Stimulated activated CD4-positive, alpha-beta T cell treated with anti-CD3 and anti-CD28 coated beads, Interleukin-1b, Interleukin-23, amount 100 ng/mL, for 4 hours (primary cell): ENCODE measurements around the gene KLHL3.

ENCODE experiments used
- DNase-seq, 2 donors: peaks; one replicate each; pipeline ENCODE4 v3.0.0-alpha.2; 2020; ENCODE audit warnings: low read depth in 2 of 2

The KLHL3 gene

DNA sequence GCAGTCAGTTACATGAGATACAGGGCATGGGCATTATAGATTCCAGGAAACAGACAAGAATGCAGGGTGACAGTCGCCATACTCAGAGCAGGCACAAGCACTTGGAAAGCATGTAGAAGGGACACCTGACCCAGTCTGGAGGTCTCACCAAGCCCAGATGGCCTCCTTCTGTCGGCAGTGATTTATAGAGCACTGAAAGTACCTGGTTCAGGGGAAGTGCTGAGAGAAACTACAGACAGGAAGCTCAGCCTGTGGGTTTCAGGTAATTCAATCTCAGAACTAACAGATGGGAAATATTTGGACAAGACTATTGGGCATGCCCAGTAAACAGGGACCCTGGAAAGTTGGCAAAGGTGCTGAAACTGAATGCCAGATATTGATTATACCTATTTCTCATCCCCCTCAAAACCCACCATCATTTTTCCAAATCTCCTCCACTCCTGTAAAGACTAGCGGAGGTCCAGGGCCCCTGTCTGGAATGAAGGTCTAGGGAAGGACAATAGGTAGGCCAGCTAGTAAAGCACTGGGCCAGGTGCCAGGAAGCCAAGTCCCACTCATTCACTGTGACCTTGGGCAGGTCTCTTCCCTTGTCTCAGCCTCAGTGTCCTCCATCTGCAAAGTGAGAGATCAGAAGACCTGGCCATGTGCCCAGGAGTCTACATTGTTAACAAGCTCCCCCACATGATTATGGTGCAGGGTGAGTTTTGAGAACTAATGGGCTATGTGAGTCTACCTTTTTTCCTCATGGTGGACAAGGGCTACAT is 26.9 kb downstream of the KLHL3 start:
- no peak for DNase-seq

DNA sequence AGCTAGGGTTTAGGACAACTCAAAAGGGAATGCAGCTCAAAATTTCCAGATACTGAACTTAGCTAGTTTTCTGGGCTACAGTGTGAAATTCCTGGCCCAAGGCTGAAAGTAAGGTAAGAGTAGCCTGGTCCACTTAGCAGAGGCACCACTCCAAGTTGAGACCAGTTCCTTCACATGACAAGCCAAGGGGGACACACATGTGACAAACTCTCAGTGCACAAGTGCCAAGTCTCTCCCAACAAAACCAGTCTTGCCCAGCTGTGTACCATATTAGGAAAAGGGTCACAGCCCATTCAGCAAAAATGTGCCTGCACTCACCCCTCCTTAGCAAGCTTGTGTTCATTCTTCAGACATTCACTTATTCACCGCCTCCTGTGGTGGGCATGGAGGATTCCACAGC is 27.8 kb downstream of the KLHL3 start:
- no peak for DNase-seq

DNA sequence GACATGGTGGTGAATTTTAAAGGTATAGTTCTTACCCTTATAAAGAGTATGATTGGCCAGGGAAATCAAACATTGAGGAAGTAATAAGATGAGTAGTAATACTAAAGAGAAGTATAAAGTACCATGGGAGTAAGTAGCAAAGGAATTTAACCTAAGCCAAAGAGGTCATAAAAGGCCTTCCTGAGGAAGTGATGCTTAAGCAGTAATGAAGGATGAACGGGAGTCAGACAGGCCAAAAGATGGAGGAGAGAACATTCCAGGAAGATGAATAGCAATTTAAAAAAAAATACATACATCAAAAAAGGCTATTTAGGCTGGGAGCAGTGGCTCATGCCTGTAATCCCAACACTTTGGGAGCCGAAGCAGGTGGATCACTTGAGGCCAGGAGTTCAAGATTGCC is 29.0 kb downstream of the KLHL3 start:
- DNase-seq: no peak

DNA sequence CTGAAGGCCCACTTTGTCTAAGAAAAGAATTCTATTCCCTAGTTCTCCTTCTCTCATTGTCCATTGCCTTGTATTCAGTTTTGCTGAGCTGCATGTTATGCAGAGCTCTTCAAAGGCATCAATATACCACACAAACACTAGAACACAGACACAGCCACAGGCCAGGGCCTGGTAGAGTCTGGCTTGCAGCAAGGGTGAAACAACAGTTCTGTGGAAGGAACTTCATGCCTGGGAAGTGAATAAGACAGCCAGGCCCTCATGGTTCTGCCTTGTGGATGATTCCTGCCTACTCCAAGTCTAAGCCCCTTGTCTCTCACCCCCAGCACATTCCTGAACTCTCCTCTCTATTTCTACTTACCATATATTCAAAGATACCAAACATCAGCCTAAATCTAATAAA is 30.8 kb downstream of the KLHL3 start:
- DNase-seq: no peak

DNA sequence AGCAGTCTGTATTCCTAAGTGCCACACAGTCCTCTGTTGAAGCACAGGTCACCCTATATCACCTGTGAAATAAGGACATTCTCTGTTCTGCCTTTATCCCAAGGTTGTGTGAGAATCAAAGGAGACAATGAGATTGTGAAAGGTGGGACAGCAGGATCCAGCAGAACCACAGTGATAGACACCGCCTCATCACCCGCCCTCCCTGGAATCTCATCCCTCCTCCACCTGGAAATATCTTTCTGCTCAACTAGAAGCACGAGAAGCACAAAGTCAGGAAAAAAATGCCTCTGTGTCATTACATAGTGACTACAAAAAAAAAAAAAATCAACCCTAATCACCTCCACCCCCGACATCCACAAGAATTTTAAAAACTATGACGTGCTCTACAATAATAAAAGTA is 32.3 kb downstream of the KLHL3 start:
- DNase-seq: no peak

DNA sequence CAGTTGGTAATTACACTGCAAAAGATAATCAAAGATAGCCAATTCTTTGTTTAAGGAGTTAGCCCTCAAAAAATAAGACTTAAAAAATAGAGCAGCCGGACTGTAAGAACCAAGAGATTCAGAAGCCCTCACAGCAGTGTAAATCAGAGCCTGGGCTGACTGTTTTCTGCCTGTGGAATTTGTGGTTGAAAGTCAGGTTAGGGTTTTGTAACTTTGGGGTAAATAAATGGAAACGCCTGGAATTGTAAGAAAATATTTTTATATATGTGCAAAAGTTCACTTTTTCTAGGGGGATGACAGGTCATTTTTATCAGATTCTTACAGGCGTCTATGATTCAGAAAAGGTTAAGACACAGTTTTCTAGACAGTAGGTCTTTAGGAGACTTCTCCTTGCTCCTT is 35.6 kb downstream of the KLHL3 start:
- no peak for DNase-seq

DNA sequence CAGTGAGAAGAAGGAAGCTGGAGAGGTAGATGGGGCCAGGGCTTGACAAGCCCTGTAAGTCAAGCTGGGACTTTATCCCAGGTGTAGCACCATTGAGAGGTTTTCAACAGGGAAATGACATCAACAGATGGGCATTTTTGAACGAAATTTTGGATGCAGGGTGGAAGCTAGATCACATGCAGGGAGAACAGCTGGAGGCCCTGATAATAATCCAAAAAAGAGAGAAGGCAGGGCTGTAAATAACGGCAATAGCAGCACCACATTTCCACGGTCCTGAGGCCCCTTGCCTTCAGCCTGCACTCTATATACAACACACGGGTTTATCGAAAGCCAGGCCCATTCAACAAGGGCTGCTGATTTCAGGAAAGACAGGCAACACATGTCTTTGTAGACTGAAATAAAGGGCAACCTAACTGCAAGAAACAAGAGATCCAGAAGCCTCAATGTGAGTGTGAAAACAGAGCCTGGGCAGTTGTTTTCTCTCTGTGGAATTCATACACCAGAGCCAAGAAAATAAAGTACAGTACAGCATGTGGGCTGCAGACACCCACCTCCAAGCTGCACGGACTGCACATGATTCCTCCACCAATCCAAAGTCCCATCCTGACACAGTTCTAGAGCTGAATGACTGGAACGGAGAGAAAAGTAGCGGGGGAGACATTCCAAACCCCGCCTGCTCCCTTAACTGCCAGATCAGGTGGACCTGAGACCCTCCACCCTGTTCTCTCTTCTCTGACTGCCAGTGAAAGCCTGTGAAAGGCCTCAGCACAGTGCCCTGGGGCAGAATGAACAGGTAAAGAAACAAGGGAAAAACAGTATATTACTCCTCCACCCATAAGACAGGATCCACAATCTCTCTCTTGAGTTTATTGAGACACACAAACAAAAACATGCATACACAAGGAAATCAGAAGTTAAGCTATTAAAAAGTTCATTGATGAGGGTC is 36.3 kb downstream of the KLHL3 start:
- DNase-seq: no peak

DNA sequence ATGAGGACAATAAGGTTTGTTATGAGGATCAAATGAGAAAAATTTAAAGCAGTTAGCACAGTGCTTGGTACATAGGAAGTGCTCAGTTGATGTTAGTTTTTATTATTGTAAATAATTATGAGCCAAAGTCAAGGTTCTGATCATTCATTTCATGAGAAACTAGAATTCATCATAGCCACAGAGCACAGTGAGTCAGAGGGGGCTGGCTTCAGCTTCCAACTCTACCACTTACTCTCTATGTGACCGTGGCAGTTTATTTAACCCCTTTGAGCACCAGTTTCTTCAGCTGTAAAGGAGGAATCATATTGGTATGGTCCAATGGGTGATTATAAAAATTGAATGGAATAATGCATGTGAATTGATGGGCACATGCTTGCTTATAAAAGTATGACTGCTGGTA is 39.4 kb downstream of the KLHL3 start:
- DNase-seq: peak in 1 of 2 donors; percentile 22

DNA sequence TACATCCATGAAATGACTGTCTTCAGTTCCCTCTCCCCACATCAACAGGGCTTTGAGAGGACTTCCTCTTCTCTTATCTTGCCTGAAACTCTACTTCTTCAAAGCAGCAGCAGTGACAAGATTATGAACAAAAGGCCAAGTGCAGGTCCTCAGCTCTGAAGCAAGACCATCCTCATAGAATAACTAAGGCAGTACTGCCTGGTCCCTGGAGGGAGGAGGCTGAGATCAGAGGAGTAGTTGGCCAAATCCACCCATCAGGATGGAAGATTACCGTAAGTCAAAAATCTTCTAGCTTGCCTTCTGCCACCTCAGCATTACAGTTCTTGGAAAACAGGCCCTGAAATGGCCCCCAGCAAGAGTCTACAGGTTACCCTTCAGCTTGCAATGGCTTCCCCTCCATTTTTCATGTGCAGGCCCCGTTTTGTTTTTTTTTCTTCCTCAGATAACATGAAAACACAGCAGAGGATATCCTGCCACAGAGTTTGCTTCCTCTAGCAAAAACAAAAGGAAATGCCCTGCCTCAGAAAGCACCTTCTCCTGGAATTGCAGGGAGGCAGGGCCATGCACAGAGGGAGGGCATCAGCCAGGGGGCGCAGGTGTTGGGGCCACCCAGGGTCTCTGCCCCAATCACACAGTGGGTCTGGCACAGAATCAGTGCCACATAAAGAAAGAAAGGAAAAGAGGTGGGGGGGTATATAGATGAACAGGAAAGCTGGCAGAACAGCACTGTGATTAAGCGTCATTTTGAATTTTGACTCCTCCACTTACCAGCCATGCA is 40.0 kb downstream of the KLHL3 start:
- DNase-seq: no peak

DNA sequence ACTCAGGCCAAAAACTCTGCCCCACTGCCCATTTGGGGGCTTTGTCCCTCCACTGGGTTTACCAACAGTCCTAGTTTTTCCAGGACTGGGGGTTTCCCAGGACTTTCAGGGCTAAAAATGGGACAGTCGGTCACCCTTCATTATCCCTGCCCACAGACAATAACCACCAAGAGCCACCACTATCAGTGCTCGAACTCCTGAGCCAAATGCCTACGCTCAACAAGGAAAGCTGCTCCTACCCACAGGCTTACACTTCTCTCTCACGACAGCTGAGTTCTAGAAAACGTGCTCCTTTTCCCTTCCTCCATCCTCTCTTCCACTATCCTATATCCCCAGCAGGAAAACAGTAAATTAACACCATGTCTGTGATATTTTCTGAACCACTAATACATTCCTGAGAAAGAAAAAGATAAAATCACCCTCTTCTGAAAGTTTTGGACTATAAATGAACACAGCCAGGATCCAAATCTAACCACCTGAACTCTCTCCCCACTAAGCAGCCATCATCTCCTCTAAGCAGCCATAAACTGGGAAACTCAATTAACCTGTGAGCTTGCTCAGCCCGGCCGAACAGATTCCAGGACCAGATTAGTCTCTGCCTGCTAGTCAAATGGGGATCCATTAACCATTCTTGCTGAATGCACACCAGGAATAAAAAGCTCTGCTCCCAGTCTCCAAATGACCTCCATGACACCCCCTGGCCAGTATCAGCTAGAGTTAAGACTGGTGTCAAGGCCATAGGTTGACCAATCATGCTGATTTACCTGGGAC is 41.8 kb downstream of the KLHL3 start:
- DNase-seq: no peak

DNA sequence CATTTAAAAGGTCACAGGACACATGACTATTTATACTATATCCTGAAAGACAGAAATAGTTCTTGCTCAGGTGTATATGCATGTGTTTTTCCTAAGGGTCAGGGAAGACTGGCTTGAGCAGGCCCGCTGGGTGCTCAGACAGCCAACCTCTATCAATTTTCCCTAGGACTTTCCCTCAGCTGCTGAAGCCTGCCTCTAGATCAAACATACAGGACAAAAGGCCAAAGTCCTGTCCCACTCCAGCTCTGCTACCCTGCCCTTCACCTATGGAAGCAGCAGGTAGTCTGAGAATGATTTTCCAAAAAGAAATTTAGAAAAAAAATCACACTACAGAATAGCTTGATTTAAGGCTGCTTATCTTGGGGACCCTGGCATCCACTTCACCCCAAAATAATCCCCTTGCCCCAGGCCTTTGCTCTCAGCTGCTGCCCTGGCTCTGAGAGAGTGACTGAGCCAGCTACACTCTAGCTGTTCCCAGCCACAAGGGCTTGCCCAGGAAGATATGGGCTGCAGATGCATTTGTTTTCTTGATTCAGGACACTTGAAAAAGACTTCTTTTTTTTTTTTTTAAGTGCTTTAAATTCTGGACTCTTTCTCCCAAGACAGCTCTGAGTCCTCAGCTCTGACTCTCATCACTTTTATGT is 42.5 kb downstream of the KLHL3 start:
- no peak for DNase-seq

DNA sequence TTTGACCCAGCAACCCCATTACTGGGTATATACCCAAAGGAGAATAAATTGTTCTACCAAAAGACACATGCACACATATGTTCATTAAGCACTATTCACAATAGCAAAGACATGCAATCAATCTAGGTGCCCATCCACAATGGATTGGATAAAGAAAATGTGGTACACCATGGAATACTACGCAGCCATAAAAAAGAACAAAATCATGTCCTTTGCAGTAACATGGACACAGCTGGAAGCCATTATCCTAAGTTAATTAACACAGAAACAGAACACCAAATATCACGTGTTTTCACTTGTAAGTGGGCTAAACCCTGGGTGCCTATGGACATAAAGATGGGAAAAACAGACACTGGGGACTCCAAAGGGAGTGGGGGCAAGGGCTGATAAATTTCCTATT is 46.6 kb downstream of the KLHL3 start:
- no peak for DNase-seq

DNA sequence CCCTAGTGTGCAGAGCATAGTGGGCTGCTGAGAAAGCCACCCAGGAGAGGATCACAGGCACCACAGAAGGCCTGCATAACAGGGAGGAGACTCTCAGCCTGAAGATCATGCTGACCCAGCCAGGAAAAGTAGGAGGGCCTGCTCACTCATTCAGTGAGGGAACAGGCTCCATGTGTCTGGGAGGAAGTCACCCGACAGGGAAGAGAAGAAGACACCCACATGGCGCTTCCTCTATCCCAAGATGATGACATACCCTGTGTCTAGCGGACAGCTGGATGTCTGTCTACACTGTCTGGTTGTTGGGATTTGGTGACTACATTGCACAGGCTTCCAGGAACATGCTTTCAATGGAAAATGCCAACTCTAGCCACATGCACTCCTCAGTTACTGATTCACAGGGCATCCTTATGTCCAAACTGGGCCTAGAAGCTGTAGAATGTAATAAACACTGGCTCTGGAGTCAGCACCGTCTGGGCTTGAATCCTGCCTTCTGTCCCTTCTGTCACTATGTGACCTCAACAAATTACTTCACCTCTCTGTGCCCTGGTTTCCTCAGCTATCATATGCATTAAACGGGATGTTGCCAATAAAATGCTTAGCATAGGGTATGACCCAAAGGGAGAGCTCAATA is 47.6 kb downstream of the KLHL3 start:
- DNase-seq: no peak

DNA sequence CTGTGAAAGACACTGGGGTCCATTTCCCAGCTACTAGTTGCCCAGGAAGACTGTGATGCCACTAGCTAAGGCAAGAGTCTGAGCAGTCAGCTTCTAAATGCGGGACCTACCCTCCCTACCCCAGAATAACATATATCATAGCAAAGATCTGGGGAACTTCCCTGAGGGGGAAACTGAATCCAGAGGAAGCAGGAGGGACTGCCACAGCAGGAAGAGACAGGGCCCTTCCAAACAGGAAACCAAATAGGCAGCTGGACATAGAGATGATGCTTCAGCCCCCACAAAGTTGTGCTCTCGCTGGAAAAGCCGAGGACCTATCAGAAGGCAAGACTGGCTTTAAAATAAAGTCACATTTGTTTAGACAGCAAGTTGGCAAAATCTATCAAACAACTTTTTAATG is 51.1 kb downstream of the KLHL3 start:
- no peak for DNase-seq

DNA sequence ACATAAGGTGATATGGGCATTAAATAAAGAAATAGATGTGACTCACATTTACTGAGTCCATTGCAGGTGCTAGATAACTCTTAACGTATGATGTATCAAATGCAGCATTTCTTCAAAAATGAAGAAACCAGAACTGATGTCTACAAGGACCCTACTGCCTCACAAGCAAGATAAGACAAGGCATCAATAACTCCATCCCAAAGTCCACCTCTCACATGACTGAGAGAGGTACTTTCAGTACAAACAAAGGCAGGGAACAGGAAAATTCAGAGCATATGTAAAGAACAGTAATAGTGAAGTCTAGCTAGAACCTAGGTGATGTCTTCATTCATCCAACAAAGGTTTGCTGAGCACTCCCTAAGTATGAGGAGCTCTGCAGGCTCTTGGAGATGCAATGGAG is 54.7 kb downstream of the KLHL3 start:
- DNase-seq: no peak

DNA sequence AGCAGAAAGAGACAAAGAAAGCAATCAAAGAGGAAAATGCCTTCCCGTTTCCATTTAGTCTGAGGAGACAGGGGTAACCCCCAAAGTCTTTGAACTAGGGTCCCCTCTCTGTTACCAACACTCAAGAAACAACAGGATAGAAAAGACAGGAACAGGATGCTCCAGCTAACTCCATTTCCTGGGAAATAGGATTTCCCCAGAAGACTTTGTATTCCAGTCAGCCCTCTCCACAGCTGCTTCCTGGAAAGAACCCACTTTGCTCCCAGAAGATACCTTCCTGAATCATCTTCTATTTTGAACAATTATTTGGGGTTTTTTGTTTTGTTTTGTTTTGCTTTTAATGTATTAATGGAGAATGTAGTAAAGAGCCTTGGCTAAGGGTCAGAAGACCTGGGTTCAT is 56.0 kb downstream of the KLHL3 start:
- no peak for DNase-seq

DNA sequence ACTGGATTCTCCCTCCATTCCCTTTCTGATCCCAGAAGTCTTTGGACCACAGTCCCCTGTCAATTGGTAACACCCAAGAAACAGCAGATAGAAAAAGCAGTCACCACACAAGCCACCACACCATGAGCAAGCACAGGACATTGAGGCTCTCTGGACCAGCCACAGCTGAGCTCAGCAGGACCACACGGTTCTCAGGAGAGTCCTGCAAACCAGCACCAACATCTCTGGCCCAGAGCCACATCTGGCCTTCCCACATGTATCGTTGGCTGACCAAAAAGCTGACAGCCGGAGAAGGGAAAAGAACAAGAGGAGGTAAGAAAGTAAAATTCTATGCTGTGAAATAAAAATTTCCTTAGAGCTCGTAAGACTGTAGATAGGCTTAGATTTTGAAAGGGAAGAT is 56.7 kb downstream of the KLHL3 start:
- DNase-seq: no peak

DNA sequence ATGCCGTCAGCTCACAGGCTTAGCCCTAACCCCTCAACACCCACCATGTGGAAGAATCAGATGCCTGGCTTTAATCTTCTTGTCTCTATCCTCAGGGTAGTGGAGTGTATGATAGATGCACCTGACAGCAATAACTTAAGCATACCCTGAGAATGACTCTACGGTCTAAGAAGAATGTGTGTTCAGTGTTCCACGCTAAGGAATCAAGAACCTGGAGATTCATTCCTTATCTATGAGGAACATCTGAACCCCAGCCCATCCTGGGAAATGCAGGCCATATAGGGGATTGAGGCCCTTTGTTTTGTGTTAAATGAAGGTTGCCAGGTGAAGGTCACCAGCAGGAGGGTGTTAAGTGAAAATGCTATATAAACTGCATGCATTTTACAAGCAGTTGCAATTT is 63.0 kb downstream of the KLHL3 start:
- no peak for DNase-seq

DNA sequence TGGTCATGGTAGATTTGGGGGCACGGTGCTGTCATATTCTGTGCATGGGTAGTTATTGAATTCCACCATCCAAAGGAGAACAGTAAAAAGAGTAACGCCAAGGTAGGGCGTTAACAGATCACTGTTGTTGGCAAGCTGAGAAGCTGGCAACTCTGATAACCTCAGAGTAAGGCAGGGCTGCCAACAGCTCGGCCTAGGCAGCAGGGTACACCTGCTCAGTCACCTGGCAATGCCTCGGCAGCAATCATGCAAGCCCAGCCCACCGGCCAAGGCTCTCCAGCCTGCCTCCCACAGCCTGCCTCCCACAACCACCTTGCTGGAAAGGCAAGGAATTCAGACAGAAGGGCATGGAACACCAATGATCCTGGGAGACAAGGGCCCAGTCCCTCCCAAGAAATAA is 63.9 kb downstream of the KLHL3 start:
- no peak for DNase-seq

DNA sequence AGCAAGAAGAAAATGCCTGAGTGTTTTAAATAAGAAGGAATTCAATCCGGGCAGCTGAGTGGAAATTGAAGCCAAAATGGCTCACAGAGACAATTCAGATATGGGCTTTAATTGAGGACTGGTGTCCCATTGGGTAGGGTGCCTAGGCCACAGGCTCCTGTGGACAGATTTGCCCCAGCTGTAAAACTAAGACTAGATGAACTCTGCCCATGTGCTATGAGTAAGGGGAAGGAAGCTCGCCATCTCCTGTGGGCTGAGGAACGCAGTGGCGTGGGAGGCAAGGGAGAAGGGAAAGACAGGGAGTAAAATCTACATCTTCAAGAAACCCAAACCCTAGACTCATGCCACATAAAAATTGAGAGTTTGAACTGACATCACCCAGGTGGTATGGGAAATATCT is 66.1 kb downstream of the KLHL3 start:
- no peak for DNase-seq

DNA sequence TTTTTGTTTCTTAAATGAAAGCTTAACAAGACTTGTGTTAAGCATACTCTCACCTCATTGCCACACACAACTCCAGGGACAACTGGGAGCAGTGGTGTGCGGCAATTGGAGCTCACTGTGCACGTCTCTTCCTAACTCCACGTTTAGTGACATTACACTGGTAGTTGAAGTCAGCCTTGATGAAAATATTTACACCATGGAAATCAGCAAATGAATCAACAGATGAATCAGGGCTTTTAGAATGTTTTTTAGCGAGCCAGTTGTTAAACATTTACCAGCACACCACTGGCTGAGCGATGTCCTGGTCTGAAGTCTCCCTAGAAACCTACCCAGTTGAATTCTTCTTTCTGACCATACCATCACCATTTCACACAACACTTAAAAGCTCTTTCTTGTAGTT is 67.3 kb downstream of the KLHL3 start:
- no peak for DNase-seq
